ENCODE results near the gene CUEDC1. TPM values are rescaled to one million over a fixed set of nuclear protein-coding genes. Genes with fewer than 3 reads are reported as not detected.

The CUEDC1 gene
- total RNA-seq, 1 experiment from 2014 or later, result 27.5 TPM

GRCh38 chr17:57928928-57929327 is 26.3 kb downstream of the CUEDC1 start:
- Histone ChIP-seq H3K27me3 (replicated peaks; ENCODE audit: control insufficient read depth, insufficient read depth, low read length) (no peaks in the 10 kb centered on the region), H3K9me3 (no peaks in the 10 kb centered on the region), H3K4me1 (peaks cover 5% of the 10 kb centered on the region), H3K36me3 (ENCODE audit: control insufficient read depth, insufficient read depth, low read length) (no peaks in the 10 kb centered on the region), H3K4me3 (ENCODE audit: low read depth, low read length) (no peak overlapping the region)
- no TSS peak for BruUV-seq (replicated peaks)
- ChIA-PET CTCF (no interaction called here), POLR2A (no interaction called here)
- Mint-ChIP-seq H3K4me3 (ENCODE audit: unreplicated experiment) (no peak overlapping the region), H3K36me3 (ENCODE audit: insufficient read depth, unreplicated experiment) (no peaks in the 10 kb centered on the region), H3K27me3 (ENCODE audit: insufficient read depth, unreplicated experiment) (no peaks in the 10 kb centered on the region), H3K9me3 (ENCODE audit: unreplicated experiment) (no peaks in the 10 kb centered on the region), H3K4me1 (ENCODE audit: low read depth, unreplicated experiment) (peaks cover 9% of the 10 kb centered on the region), H3K27ac (ENCODE audit: unreplicated experiment) (no peak overlapping the region)
- no peak for DNase-seq
- TF ChIP-seq CTCF (IDR thresholded peaks at IDR 0.05; ENCODE audit: insufficient read depth in 1 of 2, low read depth in 1 of 2, low read length in 1 of 2, severe bottlenecking in 1 of 2, unreplicated experiment in 1 of 2), result no peak
- intact Hi-C loops (cut with micrococcal nuclease; ENCODE audit: unreplicated experiment), result no loop called here

GRCh38 chr17:57927048-57927723 is 28.0 kb downstream of the CUEDC1 start:
- no peak for TF ChIP-seq CTCF (IDR thresholded peaks at IDR 0.05; ENCODE audit: insufficient read depth in 1 of 2, low read depth in 1 of 2, low read length in 1 of 2, severe bottlenecking in 1 of 2, unreplicated experiment in 1 of 2)
- CTCF ChIA-PET, result no interaction called here
- no peak overlapping the region for H3K4me3 Mint-ChIP-seq (ENCODE audit: unreplicated experiment)
- intact Hi-C loops (cut with micrococcal nuclease; ENCODE audit: unreplicated experiment), result no loop called here
- Histone ChIP-seq H3K27me3 (replicated peaks; ENCODE audit: control insufficient read depth, insufficient read depth, low read length) (no peaks in the 10 kb centered on the region), H3K9me3 (no peaks in the 10 kb centered on the region), H3K4me3 (ENCODE audit: low read depth, low read length) (no peak overlapping the region), H3K36me3 (ENCODE audit: control insufficient read depth, insufficient read depth, low read length) (no peaks in the 10 kb centered on the region), H3K4me1 (peaks cover 9% of the 10 kb centered on the region)
- H3K36me3 Mint-ChIP-seq (ENCODE audit: insufficient read depth, unreplicated experiment), result no peaks in the 10 kb centered on the region
- DNase-seq, result no peak
- peaks cover 13% of the 10 kb centered on the region for H3K4me1 Mint-ChIP-seq (ENCODE audit: low read depth, unreplicated experiment)
- POLR2A ChIA-PET, result no interaction called here
- BruUV-seq (replicated peaks), result no TSS peak
- no peaks in the 10 kb centered on the region for H3K9me3 Mint-ChIP-seq (ENCODE audit: unreplicated experiment)
- H3K27ac Mint-ChIP-seq (ENCODE audit: unreplicated experiment), result no peak overlapping the region
- H3K27me3 Mint-ChIP-seq (ENCODE audit: insufficient read depth, unreplicated experiment), result no peaks in the 10 kb centered on the region

GRCh38 chr17:57926723-57927047 is 28.5 kb downstream of the CUEDC1 start:
- POLR2A ChIA-PET, result no interaction called here
- no TSS peak for BruUV-seq (replicated peaks)
- no peak for TF ChIP-seq CTCF (IDR thresholded peaks at IDR 0.05; ENCODE audit: insufficient read depth in 1 of 2, low read depth in 1 of 2, low read length in 1 of 2, severe bottlenecking in 1 of 2, unreplicated experiment in 1 of 2)
- Mint-ChIP-seq H3K27ac (ENCODE audit: unreplicated experiment) (no peak overlapping the region), H3K9me3 (ENCODE audit: unreplicated experiment) (no peaks in the 10 kb centered on the region), H3K27me3 (ENCODE audit: insufficient read depth, unreplicated experiment) (no peaks in the 10 kb centered on the region), H3K4me1 (ENCODE audit: low read depth, unreplicated experiment) (peaks cover 18% of the 10 kb centered on the region), H3K36me3 (ENCODE audit: insufficient read depth, unreplicated experiment) (no peaks in the 10 kb centered on the region), H3K4me3 (ENCODE audit: unreplicated experiment) (no peak overlapping the region)
- DNase-seq, result no peak
- peaks cover 14% of the 10 kb centered on the region for H3K4me1 ChIP-seq
- H3K4me3 ChIP-seq (ENCODE audit: low read depth, low read length), result no peak overlapping the region
- intact Hi-C loops (cut with micrococcal nuclease; ENCODE audit: unreplicated experiment), result no loop called here
- no peaks in the 10 kb centered on the region for H3K36me3 ChIP-seq (ENCODE audit: control insufficient read depth, insufficient read depth, low read length)
- CTCF ChIA-PET, result no interaction called here
- H3K9me3 ChIP-seq, result no peaks in the 10 kb centered on the region
- no peaks in the 10 kb centered on the region for H3K27me3 ChIP-seq (replicated peaks; ENCODE audit: control insufficient read depth, insufficient read depth, low read length)

Measured in Caco-2 (cell line).